DMS114 treated with DMSO at 0.1 percent for 48 hours (cell line): ENCODE results near the gene STK24.

Experiments used
- DNase-seq: peaks from one replicate; lab custom pipeline; 2025; ENCODE audit not compliant: unreplicated experiment; lab: John Stamatoyannopoulos, UW

STK24 gene

DNA sequence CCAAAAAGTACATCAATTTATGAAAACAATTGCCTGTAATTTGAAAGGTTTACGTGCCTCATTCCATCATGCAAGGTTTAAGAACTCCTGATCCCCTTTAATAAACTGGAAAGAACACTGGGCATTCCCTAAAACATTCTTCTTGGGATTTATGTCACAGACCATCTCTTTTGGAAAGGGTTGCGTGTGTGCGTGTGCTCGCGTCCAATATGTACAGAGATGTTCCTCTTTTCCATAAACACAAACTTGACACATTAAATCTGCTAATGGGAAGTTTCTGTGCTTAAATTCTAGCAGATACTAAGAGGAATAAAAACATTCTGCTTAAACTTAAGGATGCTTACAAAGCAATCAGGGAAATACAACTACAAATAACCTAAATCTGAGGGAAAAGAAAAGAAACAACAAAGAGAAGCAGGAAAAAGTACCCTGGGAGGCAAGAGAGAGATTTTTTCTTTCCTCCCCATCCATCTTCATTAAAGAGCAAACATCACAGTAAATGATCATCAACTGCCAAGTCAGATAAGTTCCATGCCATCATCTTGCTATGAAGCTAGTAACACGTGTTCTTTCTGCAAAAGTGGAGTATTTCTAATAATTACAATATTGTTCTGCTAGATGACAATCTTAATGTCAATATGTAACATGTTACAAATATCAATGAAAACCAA is 83.7 kb downstream of the STK24 start:
- DNase-seq = no peak

- DNase-seq = no peak
These were observed 84.4 kb downstream of the STK24 start for GRCh38 chr13:98492335-98493041.

- DNase-seq = no peak
These were observed 86.0 kb downstream of the STK24 start for GRCh38 chr13:98490866-98491265.

- no peak for DNase-seq
These were observed 86.6 kb downstream of the STK24 start for GRCh38 chr13:98490195-98490836.

DNA sequence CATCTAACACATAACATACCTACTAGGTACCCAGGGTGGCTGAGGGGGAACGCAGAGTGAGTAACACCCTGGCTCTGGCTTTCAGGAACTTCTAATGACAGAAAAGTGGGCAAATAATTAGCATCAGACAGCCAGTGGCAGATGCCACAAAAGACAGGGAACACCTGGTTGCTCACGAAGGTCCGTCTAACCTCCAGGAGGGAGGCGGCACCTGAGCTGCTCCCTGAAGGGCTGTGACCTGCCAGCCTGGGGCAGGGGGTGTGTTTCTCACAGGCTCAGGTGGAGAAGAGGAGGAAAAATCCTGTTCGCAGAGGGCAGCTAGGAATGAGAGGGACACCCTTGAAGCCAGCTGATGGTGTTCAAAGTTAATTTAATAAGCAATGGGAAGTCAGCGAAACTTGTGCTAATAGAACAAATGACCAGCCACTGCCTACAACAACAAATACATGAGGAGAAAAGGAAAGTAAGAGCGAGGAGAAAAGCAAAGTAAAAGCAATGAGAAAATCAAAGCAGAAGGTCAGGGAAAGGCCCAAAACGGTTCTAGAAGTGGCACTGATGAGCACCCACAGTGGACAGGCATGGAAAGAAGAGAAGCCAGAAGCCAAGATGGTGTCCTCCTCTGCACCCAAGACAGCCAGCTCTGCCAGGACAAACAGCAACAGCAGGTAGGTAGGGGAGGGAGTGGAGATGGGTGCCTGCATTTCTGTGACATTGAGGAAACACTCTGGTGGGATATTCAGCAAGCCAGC is 87.3 kb downstream of the STK24 start:
- no peak for DNase-seq

DNA sequence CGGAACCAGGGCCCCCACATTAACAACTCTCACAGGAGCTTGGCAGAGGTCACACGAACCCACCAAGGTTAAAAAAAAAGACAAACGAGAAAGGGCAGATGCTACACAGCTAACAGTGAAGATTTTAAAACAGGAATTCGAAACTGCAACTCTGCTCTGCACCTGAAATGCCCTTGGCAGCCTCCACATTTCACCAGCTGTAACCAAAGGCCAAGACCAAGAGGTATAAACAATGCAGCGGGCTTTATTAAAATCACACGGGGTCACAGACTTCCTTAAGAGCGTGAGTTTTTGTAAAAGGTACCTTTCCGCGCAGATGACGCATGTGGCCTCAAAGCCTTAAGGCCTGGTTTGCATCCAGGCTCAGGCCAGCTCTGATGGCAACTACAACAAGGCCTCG is 88.2 kb downstream of the STK24 start:
- DNase-seq = no peak

DNA sequence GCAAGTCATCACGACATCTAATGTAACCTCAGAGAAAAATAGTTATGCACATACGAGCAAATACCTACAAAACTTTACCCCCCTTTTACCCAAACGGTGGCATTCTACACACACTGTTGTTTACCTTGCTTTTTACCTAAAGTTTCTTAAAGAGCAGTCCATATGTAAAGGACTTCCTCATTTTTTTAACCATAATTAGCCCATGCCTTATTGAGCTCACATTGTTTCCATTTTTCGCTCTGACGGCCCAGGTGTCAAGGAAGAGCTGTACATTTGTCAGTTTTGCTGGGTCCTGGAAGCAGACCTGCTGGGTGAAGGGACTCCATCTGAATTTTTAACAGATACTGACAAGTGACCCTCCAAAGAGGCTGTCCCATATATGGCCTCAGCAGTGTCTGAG is 89.4 kb downstream of the STK24 start:
- DNase-seq = no peak

DNA sequence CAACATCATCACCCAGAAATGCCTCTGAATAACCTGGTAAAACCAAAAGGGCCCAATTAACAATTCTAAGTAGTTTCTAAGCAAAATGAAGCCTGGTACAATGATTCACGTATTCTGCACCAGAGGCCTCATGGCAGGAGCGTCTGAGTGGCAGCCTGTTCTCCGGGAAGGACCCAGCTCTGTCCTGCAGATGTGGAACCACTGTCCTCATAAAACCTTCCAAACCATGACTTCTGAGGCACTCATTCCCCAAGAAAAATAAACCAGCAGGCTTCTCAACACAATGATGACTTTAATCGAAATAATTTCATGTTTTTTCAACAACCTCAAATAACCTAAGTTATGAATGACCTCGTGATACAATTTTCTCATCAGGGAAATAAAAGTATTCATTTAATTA is 89.9 kb downstream of the STK24 start:
- no peak for DNase-seq

- no peak for DNase-seq
These were observed 90.5 kb downstream of the STK24 start for GRCh38 chr13:98486412-98486811.

DNA sequence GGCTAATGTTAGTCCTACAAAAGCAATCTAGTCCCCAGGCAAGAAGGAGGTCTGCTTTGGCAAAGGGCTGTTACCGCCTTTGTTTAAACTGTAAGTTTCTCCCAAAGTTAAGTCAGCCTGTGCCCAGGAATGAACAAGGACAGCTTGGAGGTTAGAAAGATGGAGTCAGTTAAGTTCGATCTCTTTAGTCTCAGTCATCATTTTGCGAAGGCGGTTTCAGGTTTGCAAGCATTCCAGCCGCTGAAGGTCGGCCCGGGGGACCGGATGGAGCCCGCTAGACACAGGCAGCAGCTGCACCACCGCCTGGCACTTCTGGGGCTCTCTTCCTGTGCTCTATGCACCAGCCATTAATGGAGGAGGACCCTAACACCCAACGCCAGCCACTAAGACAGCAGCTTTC is 91.3 kb downstream of the STK24 start:
- DNase-seq = no peak

DNA sequence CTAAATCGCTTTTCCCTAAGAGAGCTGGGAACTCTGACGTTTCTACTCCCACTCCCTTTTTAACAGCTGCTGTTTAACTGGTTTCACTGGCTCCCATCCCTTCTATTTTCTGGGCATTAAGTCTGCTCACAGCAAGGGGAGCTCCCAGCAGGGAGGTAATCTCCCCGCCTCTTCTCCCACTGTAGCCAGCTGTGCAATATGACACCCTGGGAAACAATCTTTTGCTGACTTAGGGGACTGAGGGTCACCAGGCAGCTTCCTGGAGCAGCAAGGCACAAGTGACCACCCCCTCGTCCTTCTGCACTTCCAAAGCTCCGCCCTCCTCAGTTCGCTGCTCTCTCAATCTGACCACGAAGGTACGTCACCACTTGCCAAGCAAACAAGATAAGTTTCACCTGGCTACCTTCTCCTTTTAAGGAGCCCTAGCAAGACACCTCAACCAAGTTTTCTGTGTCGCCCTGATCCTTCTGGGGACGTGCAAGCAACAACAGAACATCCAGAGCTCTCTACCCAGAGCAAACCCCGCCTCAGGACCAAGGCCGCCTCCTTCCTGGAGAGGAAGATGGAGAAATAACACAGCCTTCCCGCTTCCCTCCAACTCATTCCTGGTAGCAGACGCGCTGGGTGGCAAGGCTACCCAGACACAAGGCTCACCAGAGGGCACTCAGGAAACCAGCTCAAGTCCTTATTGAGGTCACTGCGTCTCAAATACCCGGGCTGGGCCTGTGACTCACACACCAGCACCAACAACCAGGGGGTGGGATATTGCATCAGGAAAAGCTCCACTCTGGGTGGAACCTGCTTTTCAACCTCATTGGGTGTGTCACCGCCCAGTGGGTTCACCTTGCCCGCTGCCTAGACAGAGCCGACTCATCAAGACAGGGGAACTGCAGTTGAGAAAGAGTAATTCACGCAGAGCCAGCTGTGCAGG is 92.4 kb downstream of the STK24 start:
- no peak for DNase-seq

- DNase-seq = no peak
These were observed 93.2 kb downstream of the STK24 start for GRCh38 chr13:98483601-98484288.

DNA sequence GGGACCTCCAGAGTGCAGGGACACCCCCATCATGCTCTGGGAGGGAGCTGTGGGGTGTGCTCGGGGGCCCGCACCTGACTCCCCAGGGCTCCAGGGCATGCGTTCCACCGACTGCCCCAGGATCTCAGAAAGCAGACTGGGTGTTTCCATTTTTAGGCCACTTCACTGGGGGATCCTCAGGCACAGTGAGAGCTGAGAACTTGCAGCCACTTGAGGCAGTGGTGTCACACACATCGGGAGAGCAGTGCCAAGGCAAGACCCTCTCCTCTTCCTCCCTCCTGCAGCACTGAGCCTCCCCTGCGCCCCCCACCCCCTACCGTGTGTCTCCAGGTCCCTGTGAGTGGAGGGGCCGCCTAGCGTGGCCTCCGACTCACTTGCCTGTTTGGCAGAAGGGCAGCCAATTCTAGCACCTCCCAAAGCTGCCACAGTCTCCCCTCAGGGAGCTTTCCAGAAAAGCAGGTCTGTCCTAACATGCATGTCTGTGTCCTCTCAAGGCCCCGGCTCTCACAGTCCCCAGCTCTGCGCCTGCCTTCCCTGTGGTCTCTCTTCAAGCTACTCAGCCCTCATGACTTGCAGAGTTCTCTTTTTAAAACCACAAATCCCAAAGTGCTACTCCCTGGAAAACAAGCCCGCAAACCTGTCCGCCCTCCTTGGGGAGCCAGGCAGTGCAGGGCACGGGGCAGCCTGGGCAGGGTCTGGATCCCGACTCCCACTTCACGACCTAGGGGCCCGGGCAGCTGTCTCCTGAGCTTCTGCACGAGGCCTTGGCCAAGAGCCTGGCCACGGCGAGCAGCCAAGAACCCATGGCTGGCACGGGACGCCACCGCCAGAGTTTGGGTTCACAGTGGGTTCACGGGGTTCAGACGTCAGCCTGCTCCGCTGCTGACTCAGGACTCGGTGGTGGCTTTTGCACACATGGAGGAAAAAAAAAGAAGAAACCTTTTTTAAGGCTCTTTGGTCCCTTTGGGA is 94.1 kb downstream of the STK24 start:
- DNase-seq = no peak

DNA sequence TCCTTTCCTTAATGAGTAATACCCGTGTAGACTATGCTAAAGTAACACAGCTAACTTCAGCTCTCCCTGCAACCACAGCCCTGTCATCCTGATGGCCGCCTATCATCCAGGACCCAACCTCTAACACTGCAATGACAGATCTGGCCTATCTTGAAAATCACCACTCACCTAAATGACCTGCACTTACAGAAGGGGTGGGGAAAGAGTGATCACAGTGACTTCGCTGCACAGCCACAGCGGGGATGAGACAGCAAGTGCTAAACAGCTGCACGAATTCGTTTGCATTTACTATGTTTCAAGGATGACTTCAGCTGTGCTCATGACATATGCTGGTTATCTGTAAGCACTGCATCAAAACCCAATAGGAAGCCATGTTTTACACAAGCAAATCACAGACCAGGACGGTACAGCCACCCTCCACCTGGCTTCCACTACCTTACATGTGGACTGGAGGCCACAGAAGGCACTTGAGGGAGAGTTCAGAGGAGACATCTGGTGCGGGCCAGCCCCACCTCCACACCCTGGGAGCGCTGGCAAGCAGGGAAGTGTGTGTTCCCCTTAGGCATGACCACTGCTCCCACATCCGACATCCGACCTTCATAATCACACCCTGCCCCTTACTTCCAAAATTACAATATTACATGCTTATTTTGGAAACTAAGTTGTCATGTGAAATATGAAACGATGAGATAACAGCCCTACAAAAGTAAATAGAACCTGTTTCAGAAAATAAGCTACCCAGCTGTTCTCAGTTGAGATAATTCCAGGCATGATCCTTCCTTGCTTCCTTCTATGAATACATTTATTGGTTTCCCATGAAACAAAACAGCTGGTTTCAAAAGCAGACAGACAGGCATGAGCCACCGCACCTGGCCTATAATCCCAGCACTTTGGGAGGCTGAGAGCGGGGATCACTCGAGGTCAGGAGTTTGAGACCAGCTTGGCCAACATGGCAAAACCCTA is 95.7 kb downstream of the STK24 start:
- DNase-seq = no peak

DNA sequence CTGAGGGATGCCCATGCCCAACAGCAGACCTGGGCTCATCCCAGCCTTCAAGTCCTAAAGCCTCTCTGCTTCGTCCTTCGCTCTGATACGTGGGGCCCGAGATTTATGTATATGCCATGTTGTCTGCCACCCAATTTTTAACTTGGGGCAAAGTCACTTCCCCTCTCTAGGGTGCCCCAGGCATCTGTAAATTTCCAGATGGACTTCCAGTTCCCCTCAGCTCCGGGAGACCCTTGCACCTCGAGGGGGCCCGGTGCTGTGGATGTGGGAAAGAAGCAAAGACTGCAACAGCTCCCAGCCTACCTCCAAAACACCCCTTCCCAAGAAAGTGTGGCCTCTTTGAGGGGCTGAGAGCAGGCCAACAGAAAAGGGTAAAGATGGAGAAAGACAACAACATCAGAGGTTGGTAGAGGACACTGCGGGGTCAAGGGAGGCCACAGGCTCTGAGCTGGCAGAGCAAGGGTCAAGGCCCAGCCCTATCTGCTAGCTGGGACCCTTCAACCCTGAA is 97.4 kb downstream of the STK24 start:
- DNase-seq = no peak

GRCh38 chr13:98478189-98479129 is 98.4 kb downstream of the STK24 start:
- DNase-seq = no peak
